NCI-H1092 (cell line): ENCODE results near the gene COL6A3.

Experiments used
- DNase-seq: peaks from one replicate; lab custom pipeline; 2025; lab: John Stamatoyannopoulos, UW

Gene COL6A3

DNA sequence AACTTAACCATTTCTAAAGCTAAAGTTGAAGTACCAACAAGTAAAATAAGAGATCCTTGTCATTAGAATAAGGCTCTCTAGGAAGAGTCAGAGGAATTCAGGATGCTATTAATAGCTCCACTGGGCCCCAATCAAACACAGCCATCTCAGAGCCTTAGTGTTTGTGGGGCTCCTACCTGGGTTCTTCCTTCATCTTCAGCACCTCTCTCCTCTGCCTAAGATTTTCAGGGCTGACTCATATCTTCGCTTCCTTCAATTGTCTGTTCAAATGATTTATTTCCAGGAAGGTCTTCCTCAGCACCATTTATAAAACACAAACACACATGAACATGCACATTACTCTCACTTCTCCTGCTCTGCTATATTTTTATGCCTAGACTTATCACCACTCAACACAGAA, 119.5 kb downstream of the COL6A3 start:
- DNase-seq: no peak

DNA sequence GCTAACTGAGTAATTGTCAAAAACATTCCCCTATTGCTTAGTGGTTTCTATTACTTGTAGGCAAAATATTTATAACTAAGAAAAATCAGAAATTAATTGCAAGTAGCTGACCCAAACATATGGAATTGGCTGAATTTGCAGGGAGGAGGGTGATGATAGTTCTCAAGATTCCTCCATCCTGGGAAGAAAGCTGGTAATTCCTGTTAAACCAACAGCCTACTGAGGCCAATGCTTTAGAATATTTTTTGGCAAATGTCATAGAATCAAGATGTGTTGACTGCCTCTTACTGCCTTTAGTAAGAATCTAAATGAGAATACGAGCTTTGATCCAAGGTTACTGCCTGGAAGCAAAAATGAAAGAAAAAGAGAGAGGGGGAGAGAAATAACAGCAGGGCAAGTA, 120.0 kb downstream of the COL6A3 start:
- no peak for DNase-seq

DNA sequence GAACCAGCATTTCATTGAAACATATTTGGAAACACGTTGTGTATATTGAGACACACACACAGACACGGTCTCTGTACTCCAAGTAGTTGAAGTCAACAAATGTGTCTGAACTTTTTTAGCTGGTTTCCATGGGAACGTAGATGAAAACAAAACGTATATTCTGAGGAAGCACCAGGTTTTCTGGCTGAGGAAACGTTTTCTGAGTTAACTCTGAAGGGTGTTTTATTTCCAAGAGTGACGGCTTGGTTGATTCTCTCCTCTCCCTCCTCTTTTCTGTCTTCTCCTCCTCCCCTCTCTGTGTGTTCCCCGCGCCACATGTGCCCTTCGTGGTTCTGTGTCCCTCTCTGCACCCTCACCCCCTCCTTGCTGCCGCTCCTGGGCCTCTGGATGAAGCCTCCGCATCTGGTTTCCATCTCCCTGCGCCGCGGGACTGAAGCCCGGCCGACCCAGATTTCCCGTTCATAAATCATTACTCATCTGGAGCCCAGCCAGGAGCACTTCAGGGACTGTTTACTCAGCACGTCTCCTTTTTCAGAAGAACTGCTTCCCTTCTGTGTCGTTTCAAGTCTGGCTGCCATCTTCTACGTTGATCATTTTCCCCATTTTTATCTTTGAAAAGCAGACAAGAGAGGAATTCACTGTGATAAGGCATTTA, 122.7 kb downstream of the COL6A3 start:
- peak; percentile 86 for DNase-seq

DNA sequence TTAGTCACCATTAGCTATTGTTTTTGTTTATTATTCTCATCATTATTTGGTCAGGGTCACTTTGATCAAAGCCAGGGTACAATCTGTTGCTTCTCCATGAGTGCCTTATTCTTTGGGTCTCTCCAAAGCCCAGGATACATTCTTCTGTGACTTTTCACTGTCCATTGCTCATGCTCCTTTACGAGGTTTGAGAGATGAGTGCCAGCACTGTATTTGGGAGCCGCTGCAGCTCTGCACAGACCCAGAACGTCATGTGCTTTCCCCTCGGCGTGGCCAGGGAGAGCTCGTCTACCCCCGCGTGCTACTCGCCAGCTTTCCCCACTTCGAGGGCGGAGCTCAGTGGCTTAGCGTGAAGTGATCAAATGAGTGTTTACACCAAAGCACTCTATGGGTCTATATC, 123.7 kb downstream of the COL6A3 start:
- no peak for DNase-seq

DNA sequence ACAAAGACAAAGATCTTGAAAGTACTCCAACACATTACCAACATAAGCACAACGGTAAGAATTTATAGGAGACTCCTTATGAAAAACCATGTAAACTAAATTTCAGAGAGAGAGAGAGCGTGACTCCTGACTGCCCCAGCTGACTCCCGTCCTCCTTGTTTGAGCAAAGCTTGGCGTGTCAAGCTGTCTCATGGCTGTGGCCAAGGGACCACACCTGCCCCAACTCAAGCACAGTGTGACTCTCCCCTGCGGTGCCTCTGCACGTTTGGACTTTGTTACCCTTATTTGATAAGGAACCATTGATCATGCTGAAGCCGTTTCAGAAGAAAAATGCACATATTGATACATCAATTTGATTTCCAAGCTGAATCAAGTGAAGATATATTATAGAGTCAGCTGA, 124.8 kb downstream of the COL6A3 start:
- no peak for DNase-seq

DNA sequence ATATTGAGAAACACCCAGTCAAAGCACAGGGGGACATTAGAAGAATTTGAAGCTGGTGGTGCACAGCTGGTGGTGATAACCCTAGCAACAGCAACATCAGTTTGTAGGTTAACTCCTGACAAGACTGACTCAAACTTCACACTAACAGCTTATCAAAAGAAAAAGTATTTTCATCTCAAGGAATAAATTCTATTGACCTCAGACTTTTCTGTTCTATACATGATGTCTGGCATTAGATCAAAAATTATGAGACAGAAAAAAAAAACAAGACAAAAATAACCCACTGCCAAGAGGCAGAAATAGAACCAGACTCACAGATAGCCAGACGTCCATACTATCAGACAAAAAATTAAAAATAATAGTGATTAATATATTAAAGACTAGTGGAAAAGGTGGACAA, 126.1 kb downstream of the COL6A3 start:
- no peak for DNase-seq

DNA sequence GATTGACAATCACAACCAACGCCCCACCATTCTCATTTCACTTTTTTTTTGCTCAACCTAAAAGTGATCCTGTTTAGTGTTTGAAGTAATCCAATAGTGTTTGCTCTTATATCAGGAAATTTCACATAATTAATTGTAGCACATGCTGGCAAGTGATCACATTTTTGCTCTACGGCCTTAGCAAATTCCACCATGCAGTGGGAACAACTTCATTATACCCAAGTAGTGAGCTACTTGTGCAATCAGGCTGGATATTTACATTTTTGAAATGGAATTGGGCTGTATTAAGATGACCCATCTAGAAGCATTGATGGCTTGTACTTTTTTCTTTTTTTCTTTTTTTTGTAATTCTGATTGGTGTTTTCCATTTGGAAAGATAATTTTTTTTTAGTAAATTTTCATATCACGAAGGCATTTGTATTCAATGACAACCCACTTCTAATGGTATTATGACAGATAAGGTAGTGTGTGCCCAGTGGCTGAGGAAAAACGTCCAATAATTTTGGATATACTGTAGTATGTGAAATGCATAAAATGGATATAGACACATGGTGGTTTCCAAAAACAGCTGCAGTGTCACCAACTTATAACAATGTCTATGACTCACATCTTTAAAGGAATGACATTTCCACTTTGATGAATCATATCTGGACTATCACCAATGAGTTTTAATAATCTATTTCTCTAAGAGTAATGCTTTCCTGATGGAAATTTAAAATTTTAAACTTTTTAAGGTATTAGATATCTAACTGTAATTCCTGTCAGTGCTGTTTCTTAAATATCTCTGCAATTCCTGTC, 130.6 kb downstream of the COL6A3 start:
- DNase-seq: no peak

DNA sequence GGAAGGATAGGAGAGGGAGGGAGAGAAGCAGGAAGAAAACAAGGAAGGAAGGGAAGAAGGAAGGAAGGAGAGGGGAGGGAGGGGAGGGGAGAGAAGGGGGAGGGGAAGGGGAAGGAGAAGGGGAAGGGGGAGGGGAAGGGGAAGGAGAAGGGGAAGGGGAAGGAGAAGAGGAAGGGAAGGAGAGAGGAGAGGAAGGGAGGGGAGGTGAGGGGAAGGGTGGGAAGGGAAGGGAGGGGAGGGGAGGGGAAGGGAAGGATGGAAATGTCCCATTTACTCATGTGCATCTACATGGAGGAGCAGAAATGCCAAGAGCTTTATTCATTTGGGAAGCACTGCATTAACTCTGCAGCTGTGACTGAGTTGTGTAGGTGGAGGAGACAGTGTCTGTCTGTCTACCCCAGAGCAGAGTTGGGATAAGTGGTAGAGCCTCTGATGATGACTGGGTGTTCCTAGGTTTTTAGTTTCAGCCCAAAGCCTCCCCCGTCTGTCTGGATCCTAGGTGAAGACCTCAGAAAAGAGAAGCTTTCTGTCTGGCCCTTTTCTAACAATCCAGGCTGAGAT, 131.3 kb downstream of the COL6A3 start:
- DNase-seq: no peak

DNA sequence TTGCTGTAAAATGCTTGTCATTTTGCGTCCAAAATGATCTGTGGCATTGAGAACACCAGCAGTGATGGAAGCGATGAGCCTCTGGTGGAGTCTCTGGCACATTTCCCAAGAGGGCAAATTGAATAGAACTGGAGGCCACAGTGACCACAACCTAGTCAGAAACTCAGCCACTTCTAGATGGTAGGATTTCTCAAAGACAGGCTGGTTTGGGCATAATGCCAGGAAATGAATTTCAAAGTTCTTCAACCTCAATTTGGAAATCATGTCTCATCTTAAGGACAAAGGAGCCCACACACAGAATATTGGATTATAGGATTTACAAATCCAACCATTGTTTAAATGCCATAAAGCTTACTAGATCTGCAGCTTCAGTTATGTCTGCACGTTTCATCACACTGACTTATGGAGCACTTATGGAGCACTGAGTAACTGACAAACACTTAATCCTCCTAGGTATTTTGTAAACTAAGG, 132.1 kb downstream of the COL6A3 start:
- DNase-seq: no peak

DNA sequence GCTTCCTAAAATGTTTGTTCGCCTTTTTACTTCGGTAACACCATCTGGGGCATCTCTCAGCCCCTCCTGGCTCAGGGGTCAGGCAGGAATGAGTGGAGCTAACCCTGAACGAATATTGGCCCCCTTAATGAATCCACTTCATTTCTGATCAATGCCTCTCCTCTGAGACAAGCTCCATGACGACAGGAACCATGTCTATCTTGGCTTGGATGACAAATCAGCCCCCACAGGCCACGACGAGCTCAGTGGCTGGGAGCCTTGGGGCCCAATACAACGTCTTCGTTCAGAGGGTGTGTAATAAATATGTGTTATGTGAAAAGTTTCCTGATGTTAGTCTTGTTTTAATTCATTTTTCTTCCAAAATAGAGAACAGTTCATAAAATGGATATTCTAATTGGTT, 133.0 kb downstream of the COL6A3 start:
- DNase-seq: no peak

DNA sequence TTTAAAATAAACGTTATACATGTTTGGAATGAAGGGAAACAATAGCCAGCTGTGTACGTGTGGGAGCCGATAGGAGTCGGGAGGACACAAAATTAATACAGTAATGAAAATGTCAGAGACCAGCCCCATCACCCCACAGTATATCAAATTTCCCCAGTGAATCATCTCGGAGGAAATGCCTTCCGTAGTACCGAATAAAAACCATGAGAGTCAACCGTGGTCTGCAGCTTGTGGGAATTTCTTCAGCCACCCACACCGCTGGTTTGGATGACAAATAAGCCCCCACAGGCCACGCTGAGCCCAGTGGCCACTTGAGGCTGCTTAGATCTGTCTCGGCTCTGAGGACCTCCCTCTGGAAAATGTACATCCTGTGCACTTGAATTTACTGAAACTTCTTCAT, 133.7 kb downstream of the COL6A3 start:
- DNase-seq: no peak

DNA sequence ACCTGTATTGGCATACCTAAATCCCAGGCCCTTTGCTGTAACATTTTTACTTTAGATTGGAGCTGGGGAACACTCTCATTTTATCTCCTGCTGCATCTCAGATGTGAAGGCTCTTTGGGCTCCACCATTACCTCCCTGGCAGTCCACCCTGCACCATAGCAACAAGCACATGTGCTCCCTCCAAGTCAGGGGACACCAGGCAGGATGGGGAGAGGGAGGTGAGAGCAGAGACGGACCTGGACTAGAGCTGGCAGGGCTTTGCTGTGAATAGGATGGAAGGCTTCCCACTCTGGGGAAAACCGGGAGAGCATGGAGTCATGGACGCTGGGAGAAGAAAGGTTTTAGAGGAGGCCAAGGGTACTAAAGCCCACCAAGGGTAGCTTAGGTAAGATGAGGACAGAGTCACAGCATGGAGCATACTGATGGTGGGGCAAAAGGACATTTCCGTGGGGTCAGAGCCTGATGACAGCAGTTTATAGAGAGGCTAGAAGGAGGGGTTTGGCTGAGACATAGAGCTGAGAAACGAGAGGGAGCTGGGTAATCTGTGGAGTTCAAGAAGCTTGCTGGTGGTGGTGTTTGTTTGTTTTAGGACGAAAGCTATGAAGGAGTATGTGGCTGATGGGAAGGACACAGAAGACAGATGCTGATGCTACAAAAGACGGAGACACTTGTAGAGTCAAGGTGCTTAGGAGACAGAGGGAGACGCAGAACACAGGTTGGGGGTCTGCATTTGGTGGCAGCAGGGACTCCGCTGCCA, 134.8 kb downstream of the COL6A3 start:
- DNase-seq: no peak

DNA sequence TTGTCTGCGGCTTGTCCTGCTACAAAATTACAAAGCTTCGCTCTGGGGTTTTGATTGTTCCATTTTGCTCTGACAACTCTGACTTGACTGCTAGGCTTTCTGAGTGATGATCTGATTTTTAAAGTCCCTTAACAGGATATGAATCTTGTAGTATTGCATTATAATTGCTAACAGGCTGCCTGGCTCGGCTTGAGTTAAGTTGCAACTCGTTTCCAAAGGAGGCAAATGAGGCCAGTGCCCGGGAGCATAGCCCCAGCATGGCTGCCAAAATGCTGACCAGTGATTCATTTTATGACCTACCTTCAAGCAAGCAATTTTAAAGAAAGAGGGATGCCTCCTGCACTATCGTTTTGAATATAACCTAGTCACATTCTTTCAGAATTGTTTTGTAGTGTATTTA, 135.4 kb downstream of the COL6A3 start:
- DNase-seq: no peak

DNA sequence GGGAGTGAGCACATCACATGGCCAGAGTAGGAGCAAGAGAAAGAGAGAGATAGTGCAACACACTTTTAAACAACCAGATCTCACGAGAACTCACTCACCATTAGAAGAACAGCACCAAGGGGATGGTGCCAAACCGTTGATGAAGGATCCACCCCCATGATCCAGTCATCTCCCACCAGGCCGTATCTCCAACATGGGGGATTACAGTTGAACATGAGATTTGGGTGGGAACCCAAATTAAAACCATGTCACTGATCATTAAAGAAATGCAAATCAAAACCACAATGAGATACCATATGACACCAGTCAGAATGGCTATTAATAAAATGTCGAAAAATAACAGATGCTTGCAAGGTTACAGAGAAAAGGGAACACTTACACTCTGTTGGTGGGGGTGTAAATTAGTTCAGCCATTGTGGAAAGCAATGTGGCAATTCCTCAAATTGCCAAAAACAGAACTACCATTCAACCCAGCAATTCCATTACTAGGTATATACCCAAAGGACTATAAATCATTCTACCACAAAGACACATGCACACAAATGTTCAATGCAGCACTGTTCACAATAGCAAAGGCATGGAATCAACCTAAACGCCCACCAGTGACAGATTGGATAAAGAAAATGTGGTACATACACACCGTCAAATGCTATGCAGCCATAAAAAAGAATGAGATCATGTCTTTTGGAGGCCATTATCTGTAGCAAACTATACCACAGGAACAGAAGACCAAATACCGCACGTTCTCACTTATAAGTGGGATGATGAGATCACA, 137.1 kb downstream of the COL6A3 start:
- no peak for DNase-seq
